KG1 (cell line): Measurements from ENCODE around the gene TBCD.
"Not testable (repeated sequence)": the region's sequence is repeated elsewhere in the genome, so short reads cannot be mapped to it uniquely, and the experiment has no call there.

ENCODE experiments used
- DNase-seq: peaks from one replicate; lab custom pipeline; 2025; lab: John Stamatoyannopoulos, UW

TBCD gene

GRCh38 chr17:82974136-82974952 lies 222.5 kb downstream of the TBCD start:
- no peak for DNase-seq

- no peak for DNase-seq
These were observed 225.2 kb downstream of the TBCD start for GRCh38 chr17:82976982-82977488.

- DNase-seq = no peak
These were observed 225.7 kb downstream of the TBCD start for GRCh38 chr17:82977606-82978005.

GRCh38 chr17:82978765-82979349 lies 227.0 kb downstream of the TBCD start:
- peak; percentile 49 for DNase-seq

GRCh38 chr17:82979718-82980117 lies 227.9 kb downstream of the TBCD start:
- no peak for DNase-seq

- no peak for DNase-seq
These were observed 228.8 kb downstream of the TBCD start for GRCh38 chr17:82980632-82981031.

- no peak for DNase-seq
These were observed 229.4 kb downstream of the TBCD start for GRCh38 chr17:82981141-82981730.

- no peak for DNase-seq
These were observed 231.8 kb downstream of the TBCD start for GRCh38 chr17:82983510-82984248.

- DNase-seq = not testable (repeated sequence)
These were observed 232.4 kb downstream of the TBCD start for GRCh38 chr17:82984249-82984617.

- DNase-seq = no peak
These were observed 233.0 kb downstream of the TBCD start for GRCh38 chr17:82984751-82985427.

- DNase-seq = no peak
These were observed 233.6 kb downstream of the TBCD start for GRCh38 chr17:82985428-82985805.

GRCh38 chr17:82985973-82986372 lies 234.1 kb downstream of the TBCD start:
- DNase-seq = peak; percentile 48

GRCh38 chr17:82989051-82989450 lies 237.2 kb downstream of the TBCD start:
- not testable (repeated sequence) for DNase-seq

- no peak for DNase-seq
These were observed 238.0 kb downstream of the TBCD start for GRCh38 chr17:82989881-82990280.

GRCh38 chr17:82993005-82993404 lies 241.1 kb downstream of the TBCD start:
- DNase-seq = no peak
